ENCODE data around the gene CALD1. TPM values are rescaled to one million over a fixed set of nuclear protein-coding genes. Genes with fewer than 3 reads are reported as not detected.

The CALD1 gene
- total RNA-seq, 1 donor from 2014 or later, result 61.8 TPM

DNA sequence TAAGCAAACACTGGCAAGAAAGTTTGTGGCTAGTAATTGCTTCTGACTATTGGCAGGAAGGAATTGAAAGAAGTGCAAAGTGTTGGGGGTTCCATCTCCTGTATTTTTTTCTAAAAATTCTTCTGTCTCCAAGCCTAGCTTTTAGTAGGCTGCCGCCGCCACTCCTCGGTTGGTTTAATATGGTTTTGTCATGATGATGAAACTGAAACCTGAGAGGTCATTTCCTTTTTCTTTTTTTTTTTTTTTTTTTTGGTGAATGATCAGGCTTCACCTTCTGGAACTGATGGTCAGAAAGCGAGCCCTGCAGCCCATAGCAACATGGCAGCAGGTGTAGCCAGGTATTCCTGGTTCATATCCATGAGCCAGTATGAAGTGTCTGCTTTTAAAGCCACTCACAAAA, 131.5 kb downstream of the CALD1 start:
- H3K4me3 Mint-ChIP-seq (ENCODE audit: unreplicated experiment), result no peak overlapping the region
- H3K36me3 Mint-ChIP-seq (ENCODE audit: unreplicated experiment), result no peaks in the 10 kb centered on the region
- no peaks in the 10 kb centered on the region for H3K9me3 Mint-ChIP-seq (ENCODE audit: unreplicated experiment)
- no peak overlapping the region for H3K27ac Mint-ChIP-seq (ENCODE audit: unreplicated experiment)
- no peaks in the 10 kb centered on the region for H3K27me3 Mint-ChIP-seq (ENCODE audit: unreplicated experiment)
- peaks cover 2% of the 10 kb centered on the region for H3K4me1 Mint-ChIP-seq (ENCODE audit: low read depth, unreplicated experiment)
- TF ChIP-seq, protein P1, sequence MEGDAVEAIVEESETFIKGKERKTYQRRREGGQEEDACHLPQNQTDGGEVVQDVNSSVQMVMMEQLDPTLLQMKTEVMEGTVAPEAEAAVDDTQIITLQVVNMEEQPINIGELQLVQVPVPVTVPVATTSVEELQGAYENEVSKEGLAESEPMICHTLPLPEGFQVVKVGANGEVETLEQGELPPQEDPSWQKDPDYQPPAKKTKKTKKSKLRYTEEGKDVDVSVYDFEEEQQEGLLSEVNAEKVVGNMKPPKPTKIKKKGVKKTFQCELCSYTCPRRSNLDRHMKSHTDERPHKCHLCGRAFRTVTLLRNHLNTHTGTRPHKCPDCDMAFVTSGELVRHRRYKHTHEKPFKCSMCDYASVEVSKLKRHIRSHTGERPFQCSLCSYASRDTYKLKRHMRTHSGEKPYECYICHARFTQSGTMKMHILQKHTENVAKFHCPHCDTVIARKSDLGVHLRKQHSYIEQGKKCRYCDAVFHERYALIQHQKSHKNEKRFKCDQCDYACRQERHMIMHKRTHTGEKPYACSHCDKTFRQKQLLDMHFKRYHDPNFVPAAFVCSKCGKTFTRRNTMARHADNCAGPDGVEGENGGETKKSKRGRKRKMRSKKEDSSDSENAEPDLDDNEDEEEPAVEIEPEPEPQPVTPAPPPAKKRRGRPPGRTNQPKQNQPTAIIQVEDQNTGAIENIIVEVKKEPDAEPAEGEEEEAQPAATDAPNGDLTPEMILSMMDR (IDR thresholded peaks at IDR 0.05; ENCODE audit: partially characterized antibody, unreplicated experiment), result no peak
- DNase-seq, result no peak

DNA sequence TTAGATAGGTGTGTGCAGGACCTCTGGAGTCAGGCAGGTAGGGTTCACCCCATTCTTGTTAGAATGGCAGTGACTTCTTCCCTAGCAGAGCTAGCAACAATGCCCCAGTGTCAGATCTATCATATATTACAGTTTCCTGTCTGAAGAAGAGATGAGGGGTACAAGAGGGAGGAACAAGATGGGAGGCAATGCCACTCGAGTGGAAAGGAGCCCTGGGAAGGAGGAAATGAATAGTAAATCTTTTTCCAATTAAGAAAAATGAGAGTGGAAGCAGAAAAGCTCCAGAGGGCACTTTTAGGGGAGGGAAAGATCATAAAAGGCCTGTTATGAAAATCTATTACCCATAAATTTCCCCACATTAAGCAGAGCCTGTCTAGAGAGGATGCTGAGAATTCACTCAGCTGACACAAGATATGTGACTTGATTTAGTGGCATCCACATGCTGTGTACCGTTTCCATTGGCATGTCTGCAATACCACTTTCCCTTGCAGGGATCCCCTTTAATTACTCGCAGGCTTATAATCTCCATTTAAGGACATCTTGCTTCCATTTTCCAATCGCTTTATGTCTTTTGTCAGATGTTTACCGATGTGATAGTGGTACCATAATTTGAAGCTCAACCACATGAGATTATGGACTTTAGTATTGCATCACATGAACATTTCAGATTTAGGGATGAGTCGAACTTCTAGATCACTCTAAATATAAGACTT, 136.9 kb downstream of the CALD1 start:
- no peaks in the 10 kb centered on the region for H3K27me3 Mint-ChIP-seq (ENCODE audit: unreplicated experiment)
- H3K4me1 Mint-ChIP-seq (ENCODE audit: low read depth, unreplicated experiment), result no peaks in the 10 kb centered on the region
- no peaks in the 10 kb centered on the region for H3K36me3 Mint-ChIP-seq (ENCODE audit: unreplicated experiment)
- no peaks in the 10 kb centered on the region for H3K9me3 Mint-ChIP-seq (ENCODE audit: unreplicated experiment)
- TF ChIP-seq, protein P1 (IDR thresholded peaks at IDR 0.05; ENCODE audit: partially characterized antibody, unreplicated experiment), result no peak
- H3K4me3 Mint-ChIP-seq (ENCODE audit: unreplicated experiment), result no peak overlapping the region
- no peak overlapping the region for H3K27ac Mint-ChIP-seq (ENCODE audit: unreplicated experiment)
- DNase-seq, result no peak

DNA sequence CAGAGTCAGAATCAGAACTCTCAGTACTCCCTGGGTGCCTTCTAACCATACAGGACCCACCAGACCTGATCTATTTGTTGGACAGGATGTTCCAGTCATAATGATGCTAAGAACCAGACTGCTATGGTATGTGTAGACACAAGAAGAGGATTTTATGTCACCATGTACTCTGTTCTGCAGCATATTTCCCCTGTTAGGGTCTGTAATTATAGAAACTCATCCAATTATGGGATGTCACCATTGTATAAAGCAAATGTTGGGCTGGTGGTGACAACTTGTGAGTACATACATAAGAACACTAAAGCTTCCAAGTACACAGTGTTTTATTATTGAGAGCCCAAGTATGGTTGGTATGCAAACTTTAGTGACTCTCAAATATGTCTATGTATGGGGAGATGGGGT, 139.8 kb downstream of the CALD1 start:
- Mint-ChIP-seq H3K4me3 (ENCODE audit: unreplicated experiment) (no peak overlapping the region), H3K9me3 (ENCODE audit: unreplicated experiment) (no peaks in the 10 kb centered on the region), H3K4me1 (ENCODE audit: low read depth, unreplicated experiment) (no peaks in the 10 kb centered on the region), H3K27me3 (ENCODE audit: unreplicated experiment) (no peaks in the 10 kb centered on the region), H3K36me3 (ENCODE audit: unreplicated experiment) (no peaks in the 10 kb centered on the region), H3K27ac (ENCODE audit: unreplicated experiment) (no peak overlapping the region)
- no peak for DNase-seq
- TF ChIP-seq, protein P1 (IDR thresholded peaks at IDR 0.05; ENCODE audit: partially characterized antibody, unreplicated experiment), result no peak

DNA sequence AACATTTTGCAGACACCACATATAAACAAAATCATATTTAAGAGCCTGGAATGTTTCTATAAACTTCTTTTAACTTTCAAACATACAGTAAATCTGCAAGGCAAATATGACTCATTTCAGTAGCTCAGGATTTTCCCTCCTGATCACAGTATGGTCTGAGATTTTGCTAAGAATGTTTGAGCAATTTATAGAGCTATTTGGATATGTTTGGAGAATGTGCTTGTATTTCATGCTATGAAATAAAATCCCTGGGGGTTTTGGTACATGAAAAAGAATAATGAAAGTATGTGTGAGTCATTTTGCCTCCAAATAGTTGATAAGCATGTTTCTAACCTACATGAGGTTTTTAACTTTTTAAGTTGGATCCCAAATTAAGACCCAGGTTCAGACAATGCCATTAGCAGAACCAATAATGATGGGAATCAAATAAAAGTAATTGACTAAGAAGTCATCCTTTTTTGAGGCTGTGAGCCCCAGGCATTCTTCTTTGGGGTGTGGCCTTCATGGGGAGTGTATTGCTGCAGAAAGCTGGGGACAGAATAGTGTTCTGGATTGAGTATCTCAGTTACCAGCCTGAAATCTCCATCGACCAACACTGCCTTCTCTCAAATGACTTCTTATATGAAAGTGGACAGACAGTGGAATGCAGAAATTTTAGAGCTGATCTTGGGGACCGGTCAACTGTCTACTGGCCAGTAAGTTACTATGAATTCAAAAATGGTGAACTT, 140.8 kb downstream of the CALD1 start:
- Mint-ChIP-seq H3K27me3 (ENCODE audit: unreplicated experiment) (no peaks in the 10 kb centered on the region), H3K9me3 (ENCODE audit: unreplicated experiment) (no peaks in the 10 kb centered on the region), H3K4me1 (ENCODE audit: low read depth, unreplicated experiment) (no peaks in the 10 kb centered on the region), H3K27ac (ENCODE audit: unreplicated experiment) (no peak overlapping the region), H3K4me3 (ENCODE audit: unreplicated experiment) (no peak overlapping the region), H3K36me3 (ENCODE audit: unreplicated experiment) (peaks cover 3% of the 10 kb centered on the region)
- TF ChIP-seq, protein P1 (IDR thresholded peaks at IDR 0.05; ENCODE audit: partially characterized antibody, unreplicated experiment), result no peak
- DNase-seq, result no peak

Measured in glutamatergic neuron (in vitro differentiated cells).